NCI-H510A treated with DMSO at 0.1 percent for 48 hours (cell line): ENCODE results near the gene IL1R2.
A peak's percentile ranks its signal among the peaks of the same experiment; 100 is the strongest.

Source experiments
- DNase-seq: peaks from one replicate; lab custom pipeline; 2025; lab: John Stamatoyannopoulos, UW

IL1R2 gene

GRCh38 chr2:101975171-101975870 lies 16.4 kb upstream of the IL1R2 start:
- DNase-seq = no peak

- DNase-seq = no peak
Observed at GRCh38 chr2:101976891-101977290, 14.9 kb upstream of the IL1R2 start.

GRCh38 chr2:101980368-101980767 lies 11.4 kb upstream of the IL1R2 start:
- DNase-seq = no peak

GRCh38 chr2:101981066-101981465 lies 10.7 kb upstream of the IL1R2 start:
- DNase-seq = no peak

GRCh38 chr2:101981504-101981903 lies 10.3 kb upstream of the IL1R2 start:
- no peak for DNase-seq

- DNase-seq = no peak
Observed at GRCh38 chr2:101982495-101983029, 9.2 kb upstream of the IL1R2 start.

GRCh38 chr2:101983486-101983885 lies 8.3 kb upstream of the IL1R2 start:
- DNase-seq = peak; percentile 65

- DNase-seq = no peak
Observed at GRCh38 chr2:101983928-101984327, 7.8 kb upstream of the IL1R2 start.

GRCh38 chr2:101984656-101985055 lies 7.1 kb upstream of the IL1R2 start:
- no peak for DNase-seq

GRCh38 chr2:101985101-101985792 lies 6.5 kb upstream of the IL1R2 start:
- DNase-seq = no peak

- DNase-seq = no peak
Observed at GRCh38 chr2:101985793-101986164, 6.0 kb upstream of the IL1R2 start.

GRCh38 chr2:101986376-101986775 lies 5.4 kb upstream of the IL1R2 start:
- DNase-seq = no peak

- no peak for DNase-seq
Observed at GRCh38 chr2:101986804-101987740, 4.7 kb upstream of the IL1R2 start.

- no peak for DNase-seq
Observed at GRCh38 chr2:101987832-101988231, 3.9 kb upstream of the IL1R2 start.

GRCh38 chr2:101988541-101988940 lies 3.2 kb upstream of the IL1R2 start:
- no peak for DNase-seq

GRCh38 chr2:101989740-101990460 lies 1.9 kb upstream of the IL1R2 start:
- no peak for DNase-seq

GRCh38 chr2:101993772-101994171 lies 2.0 kb downstream of the IL1R2 start:
- DNase-seq = no peak

- DNase-seq = no peak
Observed at GRCh38 chr2:101995019-101995418, 3.3 kb downstream of the IL1R2 start.

GRCh38 chr2:101995804-101996203 lies 4.0 kb downstream of the IL1R2 start:
- no peak for DNase-seq

- no peak for DNase-seq
Observed at GRCh38 chr2:101998556-101998895, 6.8 kb downstream of the IL1R2 start.

- no peak for DNase-seq
Observed at GRCh38 chr2:101998896-101999789, 7.4 kb downstream of the IL1R2 start.
